Keratinocyte (primary cell): Measurements from ENCODE around the gene MT1E. TPM values are rescaled to one million over a fixed set of nuclear protein-coding genes. Genes with fewer than 3 reads are reported as not detected.

Experiments
- DNase-seq: peaks from one replicate; pipeline ENCODE4 v3.0.0-alpha.2; 2011; ENCODE audit warnings: low read depth, missing footprints, low spot score
- FAIRE-seq: peaks from 2 replicates; lab custom pipeline; 2011; peaks lifted over from hg19 to GRCh38; lab: Jason Lieb, UNC
- H2AFZ ChIP-seq: 2 replicates; pipeline ENCODE4 v1.6.0; 2012; ENCODE audit warnings: low read length, control low read depth, inconsistent platforms; ENCODE audit not compliant: control insufficient read depth
- H3K27ac ChIP-seq: 2 replicates; pipeline ENCODE4 v1.5.1; 2011; ENCODE audit warnings: low read length; ENCODE audit not compliant: control insufficient read depth, insufficient read depth
- H3K27me3 ChIP-seq: 3 replicates; pipeline ENCODE4 v1.6.0; 2011; ENCODE audit warnings: low read length; ENCODE audit not compliant: control insufficient read depth, insufficient read depth; ENCODE audit errors: extremely low read depth
- H3K36me3 ChIP-seq, 2 experiments: 2 replicates in 1 of 2; 3 replicates in 1 of 2; pipeline ENCODE4 v1.5.1; 2011; ENCODE audit warnings: low read length in 2 of 2, mild to moderate bottlenecking in 1 of 2; ENCODE audit not compliant: control insufficient read depth in 2 of 2, insufficient read depth in 2 of 2; ENCODE audit errors: extremely low read depth in 1 of 2
- H3K4me1 ChIP-seq: 3 replicates; pipeline ENCODE4 v1.5.1; 2011; ENCODE audit warnings: low read length; ENCODE audit not compliant: control insufficient read depth, insufficient read depth; ENCODE audit errors: extremely low read depth
- H3K4me2 ChIP-seq: 3 replicates; pipeline ENCODE4 v1.6.0; 2011; ENCODE audit warnings: low read depth, low read length; ENCODE audit not compliant: control insufficient read depth, insufficient read depth; ENCODE audit errors: extremely low read depth
- H3K4me3 ChIP-seq, 3 experiments: fragments of 200-600 bp in 1 of 3; sonication (generic) in 1 of 3; 2 replicates in 2 of 3; 3 replicates in 1 of 3; pipeline ENCODE4 v1.5.1; 2011 to 2016; ENCODE audit warnings: low read length in 3 of 3, mild to moderate bottlenecking in 3 of 3, control low read depth in 2 of 3, inconsistent platforms in 1 of 3, low read depth in 1 of 3, mixed read lengths in 1 of 3, mixed run types in 1 of 3, moderate library complexity in 1 of 3; ENCODE audit not compliant: control insufficient read depth in 2 of 3, insufficient read depth in 2 of 3; ENCODE audit errors: extremely low read depth in 1 of 3
- H3K79me2 ChIP-seq: 2 replicates; pipeline ENCODE4 v1.6.0; 2012; ENCODE audit warnings: low read length; ENCODE audit not compliant: control insufficient read depth, insufficient read depth
- H3K9ac ChIP-seq: 3 replicates; pipeline ENCODE4 v1.6.0; 2011; ENCODE audit warnings: low read length; ENCODE audit not compliant: control insufficient read depth, insufficient read depth; ENCODE audit errors: extremely low read depth
- H3K9me1 ChIP-seq: 3 replicates; pipeline ENCODE4 v1.6.0; 2011; ENCODE audit warnings: low read length; ENCODE audit not compliant: control insufficient read depth, insufficient read depth; ENCODE audit errors: extremely low read depth
- H3K9me3 ChIP-seq: 2 replicates; pipeline ENCODE4 v1.5.1; 2012; ENCODE audit warnings: low read depth, low read length; ENCODE audit not compliant: control insufficient read depth
- H4K20me1 ChIP-seq: 3 replicates; pipeline ENCODE4 v1.6.0; 2011; ENCODE audit warnings: low read length; ENCODE audit not compliant: control insufficient read depth, insufficient read depth; ENCODE audit errors: extremely low read depth
- EZH2 ChIP-seq: IDR thresholded peaks from one replicate; pipeline ENCODE4 v1.6.1; 2012; ENCODE audit warnings: inconsistent platforms, mild to moderate bottlenecking, low read length, moderate library complexity
- dilution Hi-C: fragments of 300-500 bp; cut with MboI; formaldehyde crosslinking; loops from one replicate; pipeline ENCODE4 v1.7.0; 2020; ENCODE audit warnings: low sequenced_read_pairs; ENCODE audit not compliant: extremely low pct_ligation_motif_present
- polyA plus RNA-seq, 5 experiments: library from polyadenylated mRNA; depleted of rRNA in 3 of 5; stranded (reverse) in 3 of 5; stranded (forward) in 1 of 5; unstranded in 1 of 5; fragments of >200 nt; gene quantifications; 1 replicate in 1 of 5; 2 replicates in 3 of 5; 3 replicates in 1 of 5; pipeline versions ENCODE4 v1.2.1 to v1.2.3, GENCODE V29; 2011 to 2012; ENCODE audit warnings: missing spikeins in 2 of 5, low read depth in 1 of 5, low replicate concordance in 1 of 5
- TF ChIP-seq, protein P1 (sequence below), 3 experiments: IDR thresholded peaks in 1 of 3; conservative IDR thresholded peaks in 1 of 3; optimal IDR thresholded peaks in 1 of 3; 2 replicates in 2 of 3; 3 replicates in 1 of 3; pipeline versions ENCODE3 to v1.5.1; 2011; ENCODE audit warnings: low read length in 3 of 3, mild to moderate bottlenecking in 3 of 3, moderate library complexity in 2 of 3, control low read depth in 1 of 3, inconsistent platforms in 1 of 3; ENCODE audit not compliant: insufficient read depth in 2 of 3; ENCODE audit errors: extremely low read depth in 1 of 3

Gene MT1E
- polyA plus RNA-seq, 1 donor (not counting 4 experiments of a cell fraction or from before 2014, with no cell fraction given), result 394 TPM

DNA sequence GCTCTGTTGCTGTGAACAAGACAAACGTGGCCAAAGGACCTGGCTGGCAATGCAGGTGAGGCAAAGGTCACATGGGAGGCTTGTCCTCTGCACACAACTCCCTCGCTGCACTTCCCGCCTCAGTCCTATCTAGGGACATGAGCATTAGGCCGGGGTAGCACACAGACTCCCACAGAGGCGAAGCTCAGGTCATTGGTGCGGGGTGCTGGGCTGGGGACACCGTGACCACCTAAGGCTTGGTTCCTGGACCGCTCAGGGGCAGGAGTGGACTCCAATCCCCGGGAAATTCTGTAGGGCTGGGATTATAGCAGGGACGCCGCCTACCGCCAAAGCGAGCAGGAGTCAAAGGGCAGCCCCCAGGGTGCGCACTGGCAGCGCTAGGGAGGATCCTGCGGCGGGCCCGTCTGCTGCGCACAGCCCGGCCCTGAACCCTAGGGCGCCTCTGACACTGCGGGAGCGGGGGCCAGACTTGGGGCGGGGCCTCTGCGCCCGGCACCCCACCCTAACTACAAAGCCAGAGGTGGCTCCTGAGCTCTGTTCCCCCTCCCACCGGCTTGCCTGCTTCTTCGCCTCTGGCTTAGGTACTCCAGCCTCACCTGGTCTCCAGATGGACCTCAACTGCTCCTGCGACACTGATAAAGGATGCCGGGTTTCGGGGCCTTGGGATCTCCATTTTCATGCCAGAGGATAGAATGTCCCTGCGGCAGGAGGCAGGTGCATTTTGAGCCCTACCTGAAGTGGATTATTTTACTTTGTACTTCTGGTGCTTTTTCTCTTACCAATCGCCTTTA lies 22.3 kb downstream of the MT1E start:
- no peak overlapping the region for H3K4me2 ChIP-seq
- H3K9ac ChIP-seq, result no peak overlapping the region
- FAIRE-seq (no peak), DNase-seq (no peak)
- no peak overlapping the region for H2AFZ ChIP-seq
- H3K27me3 ChIP-seq, result peaks cover 5% of the 10 kb centered on the region
- no peaks in the 10 kb centered on the region for H3K36me3 ChIP-seq
- H4K20me1 ChIP-seq, result no peaks in the 10 kb centered on the region
- H3K79me2 ChIP-seq, result no peaks in the 10 kb centered on the region
- peaks cover 17% of the 10 kb centered on the region for H3K4me1 ChIP-seq
- TF ChIP-seq, protein P1, sequence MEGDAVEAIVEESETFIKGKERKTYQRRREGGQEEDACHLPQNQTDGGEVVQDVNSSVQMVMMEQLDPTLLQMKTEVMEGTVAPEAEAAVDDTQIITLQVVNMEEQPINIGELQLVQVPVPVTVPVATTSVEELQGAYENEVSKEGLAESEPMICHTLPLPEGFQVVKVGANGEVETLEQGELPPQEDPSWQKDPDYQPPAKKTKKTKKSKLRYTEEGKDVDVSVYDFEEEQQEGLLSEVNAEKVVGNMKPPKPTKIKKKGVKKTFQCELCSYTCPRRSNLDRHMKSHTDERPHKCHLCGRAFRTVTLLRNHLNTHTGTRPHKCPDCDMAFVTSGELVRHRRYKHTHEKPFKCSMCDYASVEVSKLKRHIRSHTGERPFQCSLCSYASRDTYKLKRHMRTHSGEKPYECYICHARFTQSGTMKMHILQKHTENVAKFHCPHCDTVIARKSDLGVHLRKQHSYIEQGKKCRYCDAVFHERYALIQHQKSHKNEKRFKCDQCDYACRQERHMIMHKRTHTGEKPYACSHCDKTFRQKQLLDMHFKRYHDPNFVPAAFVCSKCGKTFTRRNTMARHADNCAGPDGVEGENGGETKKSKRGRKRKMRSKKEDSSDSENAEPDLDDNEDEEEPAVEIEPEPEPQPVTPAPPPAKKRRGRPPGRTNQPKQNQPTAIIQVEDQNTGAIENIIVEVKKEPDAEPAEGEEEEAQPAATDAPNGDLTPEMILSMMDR (optimal IDR thresholded peaks at IDR 0.05 in 1 of 3, IDR thresholded peaks at IDR 0.05 in 1 of 3, conservative IDR thresholded peaks at IDR 0.05 in 1 of 3; ENCODE audit: extremely low read depth in 1 of 3, insufficient read depth in 2 of 3, low read length in 3 of 3), result no peak
- no peak for TF ChIP-seq EZH2
- no peak overlapping the region for H3K27ac ChIP-seq
- H3K4me3 ChIP-seq, result no peak overlapping the region
- dilution Hi-C loops, result no loop called here
- no peaks in the 10 kb centered on the region for H3K9me1 ChIP-seq
- H3K9me3 ChIP-seq, result no peaks in the 10 kb centered on the region

DNA sequence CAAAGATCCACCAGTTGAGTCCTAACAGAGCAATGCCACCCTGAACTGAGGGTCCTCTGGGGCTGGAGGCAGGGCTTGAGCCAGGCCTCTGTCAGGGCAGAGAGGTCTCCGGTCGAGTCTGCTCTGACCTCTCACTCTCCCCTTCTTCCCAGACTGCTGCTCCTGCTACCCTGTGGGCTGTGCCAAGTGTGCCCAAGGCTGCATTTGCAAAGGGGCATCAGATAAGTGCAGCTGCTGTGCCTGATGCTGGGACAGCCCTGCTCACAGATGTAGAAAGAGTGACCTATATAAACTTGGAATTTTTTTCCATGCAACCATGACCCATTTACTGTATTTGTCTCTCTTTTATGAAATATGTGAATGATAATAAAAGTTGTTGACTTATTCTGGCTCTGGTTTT lies 23.7 kb downstream of the MT1E start:
- no peaks in the 10 kb centered on the region for H3K36me3 ChIP-seq
- no peaks in the 10 kb centered on the region for H4K20me1 ChIP-seq
- no peak for DNase-seq
- H3K27me3 ChIP-seq, result peaks cover 5% of the 10 kb centered on the region
- no peak overlapping the region for H3K27ac ChIP-seq
- H2AFZ ChIP-seq, result no peak overlapping the region
- H3K4me2 ChIP-seq, result no peak overlapping the region
- dilution Hi-C loops, result no loop called here
- no peak overlapping the region for H3K9ac ChIP-seq
- TF ChIP-seq EZH2, result no peak
- TF ChIP-seq, protein P1 (optimal IDR thresholded peaks at IDR 0.05 in 1 of 3, IDR thresholded peaks at IDR 0.05 in 1 of 3, conservative IDR thresholded peaks at IDR 0.05 in 1 of 3; ENCODE audit: extremely low read depth in 1 of 3, insufficient read depth in 2 of 3, low read length in 3 of 3), result no peak
- no peaks in the 10 kb centered on the region for H3K9me1 ChIP-seq
- no peaks in the 10 kb centered on the region for H3K79me2 ChIP-seq
- no peak overlapping the region for H3K4me3 ChIP-seq
- no peaks in the 10 kb centered on the region for H3K9me3 ChIP-seq
- FAIRE-seq, result no peak
- H3K4me1 ChIP-seq, result peaks cover 14% of the 10 kb centered on the region
